ENCODE data around the gene SNRPE. TPM values are rescaled to one million over a fixed set of nuclear protein-coding genes. Genes with fewer than 3 reads are reported as not detected.
A peak's percentile ranks its signal among the peaks of the same experiment; 100 is the strongest.

Gene SNRPE
- total RNA-seq, 1 experiment from 2014 or later, result 236 TPM

- POLR2A ChIA-PET, result interaction anchor here (0.8 to 1.5 kb wide), 2 partner anchors 33 to 258 kb away, joined by 4 read pairs; no protein-coding TSS in a partner anchor
- no peaks in the 10 kb centered on the region for H3K9me3 ChIP-seq
- BruUV-seq (replicated peaks), result no TSS peak
- intact Hi-C loops (cut with micrococcal nuclease; ENCODE audit: unreplicated experiment), result loop anchor here (1.0 kb wide), 2 partner anchors 202 to 256 kb away; partner anchors contain the start of gene SOX13
- Mint-ChIP-seq H3K27ac (ENCODE audit: unreplicated experiment) (no peak overlapping the region), H3K27me3 (ENCODE audit: insufficient read depth, unreplicated experiment) (no peaks in the 10 kb centered on the region), H3K36me3 (ENCODE audit: insufficient read depth, unreplicated experiment) (peaks cover 41% of the 10 kb centered on the region), H3K4me1 (ENCODE audit: low read depth, unreplicated experiment) (peaks cover 7% of the 10 kb centered on the region), H3K4me3 (ENCODE audit: unreplicated experiment) (no peak overlapping the region), H3K9me3 (ENCODE audit: unreplicated experiment) (no peaks in the 10 kb centered on the region)
- H3K36me3 ChIP-seq (ENCODE audit: control insufficient read depth, insufficient read depth, low read length), result peaks cover 1% of the 10 kb centered on the region
- H3K27me3 ChIP-seq (replicated peaks; ENCODE audit: control insufficient read depth, insufficient read depth, low read length), result no peaks in the 10 kb centered on the region
- CTCF ChIA-PET, result interaction anchor here (0.5 to 3.4 kb wide), 17 partner anchors 10 to 259 kb away, joined by 3 to 60 read pairs (median 4); partner anchors contain the start of genes SNRPE and SOX13
- peak; percentile 90 to 96 for TF ChIP-seq CTCF (IDR thresholded peaks at IDR 0.05; ENCODE audit: insufficient read depth in 1 of 2, low read depth in 1 of 2, low read length in 1 of 2, severe bottlenecking in 1 of 2, unreplicated experiment in 1 of 2)
- H3K4me1 ChIP-seq, result no peaks in the 10 kb centered on the region
- peak; percentile 48 to 65 for DNase-seq
- H3K4me3 ChIP-seq (ENCODE audit: low read depth, low read length), result no peak overlapping the region
Measured at GRCh38 chr1:203871114-203871880, 9.9 kb downstream of the SNRPE start.

DNA sequence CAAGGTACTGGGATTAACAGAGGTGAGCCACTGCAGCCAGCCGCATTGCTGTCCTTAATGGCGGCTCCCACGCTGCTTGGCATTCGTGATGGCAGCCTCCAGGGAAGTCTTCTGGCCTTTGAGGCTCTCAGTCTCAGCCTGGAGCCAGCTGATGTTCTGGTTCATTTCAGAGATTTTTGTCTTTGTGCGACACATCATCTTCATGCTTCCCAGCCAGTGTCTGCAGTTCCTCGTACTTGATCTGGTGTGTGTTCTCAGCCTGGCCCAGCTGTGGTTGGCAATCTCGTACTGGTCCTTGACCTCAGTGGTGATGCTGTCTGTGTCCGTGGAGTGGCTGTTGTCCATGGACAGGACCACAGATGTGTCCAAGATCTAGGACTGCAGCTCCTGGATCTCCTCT lies 11.7 kb downstream of the SNRPE start:
- peaks cover 25% of the 10 kb centered on the region for H3K36me3 Mint-ChIP-seq (ENCODE audit: insufficient read depth, unreplicated experiment)
- no TSS peak for BruUV-seq (replicated peaks)
- intact Hi-C loops (cut with micrococcal nuclease; ENCODE audit: unreplicated experiment), result no loop called here

GRCh38 chr1:203878422-203878821 lies 17.0 kb downstream of the SNRPE start:
- Histone ChIP-seq H3K27me3 (replicated peaks; ENCODE audit: control insufficient read depth, insufficient read depth, low read length) (no peaks in the 10 kb centered on the region), H3K4me3 (ENCODE audit: low read depth, low read length) (no peak overlapping the region), H3K9me3 (no peaks in the 10 kb centered on the region), H3K4me1 (no peaks in the 10 kb centered on the region; the same call in 1 of the 2 replicates), H3K36me3 (ENCODE audit: control insufficient read depth, insufficient read depth, low read length) (no peaks in the 10 kb centered on the region)
- BruUV-seq (replicated peaks), result no TSS peak
- Mint-ChIP-seq H3K27ac (ENCODE audit: unreplicated experiment) (no peak overlapping the region), H3K36me3 (ENCODE audit: insufficient read depth, unreplicated experiment) (peaks cover 6% of the 10 kb centered on the region), H3K9me3 (ENCODE audit: unreplicated experiment) (no peaks in the 10 kb centered on the region), H3K4me1 (ENCODE audit: low read depth, unreplicated experiment) (no peaks in the 10 kb centered on the region), H3K4me3 (ENCODE audit: unreplicated experiment) (no peak overlapping the region), H3K27me3 (ENCODE audit: insufficient read depth, unreplicated experiment) (no peaks in the 10 kb centered on the region)
- no peak for DNase-seq
- POLR2A ChIA-PET, result no interaction called here
- no peak for TF ChIP-seq CTCF (IDR thresholded peaks at IDR 0.05; ENCODE audit: insufficient read depth in 1 of 2, low read depth in 1 of 2, low read length in 1 of 2, severe bottlenecking in 1 of 2, unreplicated experiment in 1 of 2)
- CTCF ChIA-PET, result no interaction called here
- intact Hi-C loops (cut with micrococcal nuclease; ENCODE audit: unreplicated experiment), result no loop called here

More for the DNA sequence above, 11.7 kb downstream of the SNRPE start:
- H3K4me1 ChIP-seq, result no peaks in the 10 kb centered on the region
- POLR2A ChIA-PET, result no interaction called here
- no peak overlapping the region for H3K4me3 ChIP-seq (ENCODE audit: low read depth, low read length)
- Mint-ChIP-seq H3K27ac (ENCODE audit: unreplicated experiment) (no peak overlapping the region), H3K9me3 (ENCODE audit: unreplicated experiment) (no peaks in the 10 kb centered on the region), H3K4me1 (ENCODE audit: low read depth, unreplicated experiment) (peaks cover 7% of the 10 kb centered on the region), H3K27me3 (ENCODE audit: insufficient read depth, unreplicated experiment) (no peaks in the 10 kb centered on the region), H3K4me3 (ENCODE audit: unreplicated experiment) (no peak overlapping the region)
- CTCF ChIA-PET, result interaction anchor here (1.0 to 2.6 kb wide), 2 partner anchors 12 to 255 kb away, joined by 6 to 15 read pairs; no protein-coding TSS in a partner anchor
- no peak for DNase-seq
- no peaks in the 10 kb centered on the region for H3K27me3 ChIP-seq (replicated peaks; ENCODE audit: control insufficient read depth, insufficient read depth, low read length)
- H3K36me3 ChIP-seq (ENCODE audit: control insufficient read depth, insufficient read depth, low read length), result peaks cover 1% of the 10 kb centered on the region
- H3K9me3 ChIP-seq, result no peaks in the 10 kb centered on the region
- TF ChIP-seq CTCF (IDR thresholded peaks at IDR 0.05; ENCODE audit: insufficient read depth in 1 of 2, low read depth in 1 of 2, low read length in 1 of 2, severe bottlenecking in 1 of 2, unreplicated experiment in 1 of 2), result no peak
